NCI-H1092 treated with DMSO at 0.1 percent for 48 hours (cell line): ENCODE measurements around the gene AMBN.
A peak's percentile ranks its signal among the peaks of the same experiment; 100 is the strongest.
"Not testable (repeated sequence)": the region's sequence is repeated elsewhere in the genome, so short reads cannot be mapped to it uniquely, and the experiment has no call there.

Experiments used
- DNase-seq: peaks from one replicate; lab custom pipeline; 2025; lab: John Stamatoyannopoulos, UW

The AMBN gene

DNA sequence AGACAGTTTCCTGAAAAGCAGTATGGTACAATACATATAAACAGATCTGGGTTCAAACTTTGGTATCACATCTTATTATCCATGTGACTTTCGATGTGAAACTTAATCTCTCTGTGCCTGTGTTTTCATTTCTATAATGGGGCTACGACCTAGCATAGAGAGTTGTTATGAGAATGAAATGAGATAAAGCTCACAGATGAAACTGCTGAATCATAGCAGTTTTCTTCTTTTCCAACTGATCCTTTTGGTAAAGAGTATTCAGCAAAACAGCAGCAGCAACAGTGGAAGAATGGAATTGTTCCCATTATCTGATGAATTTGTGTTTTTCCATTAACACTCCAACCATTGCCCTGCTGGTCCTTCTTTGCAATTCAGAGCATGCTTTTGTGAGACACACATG lies 16.3 kb downstream of the AMBN start:
- no peak for DNase-seq

DNA sequence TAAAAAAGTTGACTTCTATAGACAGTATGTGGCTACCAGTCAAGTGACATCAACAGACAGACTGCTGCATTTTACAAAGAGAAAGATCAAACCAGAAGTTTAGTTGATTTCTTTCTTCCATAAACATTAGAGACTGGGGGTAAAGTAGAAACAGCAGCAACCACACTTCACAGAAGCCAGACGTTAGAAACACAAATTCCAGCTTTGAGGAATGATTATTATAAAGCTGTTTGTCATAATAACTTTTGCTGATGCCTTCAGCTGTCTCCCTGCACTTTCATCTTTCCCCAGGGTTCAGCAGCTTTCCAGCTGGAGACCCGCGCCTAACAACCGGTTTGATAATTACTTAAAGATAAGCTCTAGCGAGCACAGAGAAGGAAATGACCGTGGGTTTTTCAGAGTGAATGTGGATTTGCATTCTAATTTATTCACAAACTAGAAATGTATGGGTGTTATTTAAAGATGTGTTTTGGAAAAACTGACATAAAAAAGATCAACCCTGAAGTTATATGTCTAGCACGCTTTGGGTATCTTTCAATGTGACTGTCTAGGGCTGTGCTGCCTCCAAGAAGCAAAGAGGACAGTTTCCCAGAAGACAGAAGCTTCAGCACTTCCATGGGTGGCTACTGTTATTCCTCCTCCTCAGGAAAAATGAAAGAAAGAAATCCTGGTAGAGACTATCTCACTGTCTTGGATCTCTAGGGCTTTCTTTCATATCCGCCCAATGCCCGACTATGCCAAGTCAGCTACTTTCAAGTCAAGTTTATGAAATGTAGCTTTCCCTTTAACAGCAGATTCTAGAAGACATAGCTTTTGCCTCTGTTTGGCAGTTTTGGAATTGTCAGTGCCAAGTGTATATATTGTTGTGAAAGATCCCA lies 21.5 kb downstream of the AMBN start:
- DNase-seq = no peak

DNA sequence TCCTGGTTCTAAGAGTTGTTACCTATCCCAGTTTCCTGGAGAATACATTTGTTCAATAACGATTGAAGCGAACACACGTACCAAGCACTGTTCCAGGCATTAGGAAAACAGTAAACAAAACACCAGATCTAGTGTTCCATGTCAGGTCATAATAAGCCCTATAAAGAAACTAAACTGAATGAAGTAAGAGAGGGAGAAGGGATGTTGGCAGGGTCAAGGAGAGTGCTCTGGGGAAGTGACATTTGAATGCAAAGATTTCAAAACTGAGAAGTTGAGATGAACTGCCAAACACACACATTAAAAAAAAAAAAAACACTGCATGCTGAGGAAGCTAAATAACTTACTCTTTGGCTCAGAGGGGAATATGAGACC lies 22.1 kb downstream of the AMBN start:
- DNase-seq = no peak

DNA sequence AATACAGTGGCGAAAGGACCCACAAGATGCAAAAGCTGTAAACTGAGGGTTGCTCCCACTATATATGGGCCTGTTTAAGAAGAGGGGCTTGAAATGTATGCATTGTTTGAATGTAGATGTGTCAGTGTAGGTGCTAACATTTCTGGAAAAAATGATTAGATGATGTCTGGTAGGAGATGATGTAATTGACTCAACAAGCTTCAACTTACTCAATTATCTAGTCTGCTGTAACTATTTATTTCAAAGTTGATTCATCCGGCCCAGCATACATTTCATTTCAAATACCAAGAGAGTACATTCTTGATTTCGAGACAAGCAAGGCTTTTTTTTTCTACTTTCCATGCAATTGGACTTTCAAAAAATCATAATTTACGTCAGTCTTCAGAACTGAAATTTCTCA lies 27.2 kb downstream of the AMBN start:
- no peak for DNase-seq

DNA sequence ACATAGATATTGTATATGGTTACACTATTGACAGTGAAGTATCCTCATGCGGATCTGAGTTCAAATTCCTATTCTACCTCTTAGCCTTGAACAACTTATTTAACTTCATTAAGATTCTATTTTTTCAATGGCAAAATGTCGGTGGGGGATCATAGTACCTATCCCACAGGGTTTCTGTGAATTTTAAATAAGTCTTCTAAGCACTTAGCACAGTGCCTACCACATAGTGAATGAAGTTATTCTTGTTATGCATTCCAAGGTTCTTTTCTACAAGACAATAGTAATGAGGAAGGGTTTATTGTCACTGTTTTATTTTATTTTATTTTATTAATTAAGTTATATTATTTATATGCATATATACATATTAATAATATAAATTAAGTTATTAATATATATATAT lies 27.7 kb downstream of the AMBN start:
- DNase-seq = no peak

DNA sequence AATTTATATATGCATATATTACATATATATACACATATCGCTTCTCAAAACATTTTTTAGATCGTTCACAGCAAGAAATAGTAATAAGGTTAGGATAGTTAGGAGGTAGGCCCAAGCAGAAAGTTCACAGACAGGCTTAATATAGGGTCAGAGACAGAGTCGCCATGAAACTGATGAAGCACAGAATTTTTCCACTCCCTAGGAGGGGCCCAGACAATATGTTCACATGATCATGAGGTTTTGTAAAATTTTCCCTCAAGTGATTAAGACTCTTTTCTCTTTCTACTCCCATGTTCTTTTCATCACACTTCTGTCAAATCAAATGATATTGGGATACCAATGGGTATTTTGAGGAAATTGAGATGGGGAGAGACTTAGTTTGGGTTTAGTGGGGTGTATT lies 31.3 kb downstream of the AMBN start:
- no peak for DNase-seq

DNA sequence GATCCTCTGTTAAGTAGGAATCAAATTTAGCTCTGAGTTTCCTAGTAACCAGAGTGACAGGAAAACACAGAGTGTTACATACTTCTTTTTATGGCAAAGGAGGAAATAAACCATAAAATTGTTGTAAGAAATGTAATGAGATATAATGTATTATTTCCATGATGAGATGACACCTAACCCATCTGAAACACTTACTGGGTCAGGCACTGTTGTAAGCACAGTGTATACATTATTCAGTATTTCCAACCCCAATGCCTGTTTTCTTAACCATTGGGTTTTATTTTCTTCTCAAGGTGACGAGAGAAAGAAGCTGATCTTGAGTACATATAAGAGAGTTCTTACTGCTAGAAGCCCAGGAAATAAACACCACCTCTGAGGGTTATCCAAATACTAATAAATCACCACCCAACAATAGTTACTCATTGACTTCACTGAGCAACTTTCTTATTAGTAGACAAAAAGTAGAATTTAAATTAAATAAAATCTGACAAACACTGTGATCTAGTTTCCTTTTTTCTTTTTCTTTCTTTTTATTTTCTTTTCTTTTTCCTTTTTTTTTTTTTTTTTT lies 32.3 kb downstream of the AMBN start:
- DNase-seq = no peak

DNA sequence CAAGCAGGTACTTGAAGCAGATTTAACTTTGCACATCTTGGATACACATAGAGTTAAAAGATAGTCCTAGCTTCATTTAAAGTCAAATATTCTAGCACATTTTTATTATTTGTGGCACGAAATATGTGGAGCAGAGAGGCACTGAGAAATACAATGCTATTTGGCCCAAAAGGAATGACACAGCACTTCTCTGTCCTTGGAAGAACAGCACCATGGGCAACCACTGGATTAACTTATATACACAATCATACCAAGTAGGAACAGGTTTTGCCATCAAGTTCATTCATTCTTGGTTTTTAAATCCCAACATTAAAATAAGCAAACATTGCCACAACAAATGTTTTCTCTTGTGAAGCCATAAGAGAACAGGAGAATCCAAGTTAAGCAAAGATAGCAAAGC lies 35.6 kb downstream of the AMBN start:
- no peak for DNase-seq

DNA sequence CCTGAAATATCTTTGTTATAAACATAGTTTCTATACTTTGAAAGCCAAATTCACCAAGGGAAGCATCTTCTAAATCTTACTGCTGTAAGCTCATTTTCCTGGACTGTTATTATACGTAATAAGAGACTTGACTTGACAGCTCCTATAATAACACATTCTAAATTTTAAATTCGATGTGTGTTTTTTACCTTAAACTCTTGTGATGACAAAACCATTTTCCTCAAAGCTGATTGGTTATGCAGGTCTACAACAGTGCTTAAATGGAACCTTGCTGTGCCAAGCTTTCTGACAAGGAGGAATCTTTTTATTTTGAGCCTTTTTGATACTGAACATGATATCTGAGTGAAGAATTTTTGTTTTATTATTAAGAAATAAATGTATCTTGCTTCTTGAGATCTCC lies 36.4 kb downstream of the AMBN start, which contains the start of gene ENAM:
Gene ENAM, plus strand, starts transcription at position 301 of the 400 bp plus-strand sequence. CDS start 757 bp downstream, outside the sequence.
- DNase-seq = no peak

DNA sequence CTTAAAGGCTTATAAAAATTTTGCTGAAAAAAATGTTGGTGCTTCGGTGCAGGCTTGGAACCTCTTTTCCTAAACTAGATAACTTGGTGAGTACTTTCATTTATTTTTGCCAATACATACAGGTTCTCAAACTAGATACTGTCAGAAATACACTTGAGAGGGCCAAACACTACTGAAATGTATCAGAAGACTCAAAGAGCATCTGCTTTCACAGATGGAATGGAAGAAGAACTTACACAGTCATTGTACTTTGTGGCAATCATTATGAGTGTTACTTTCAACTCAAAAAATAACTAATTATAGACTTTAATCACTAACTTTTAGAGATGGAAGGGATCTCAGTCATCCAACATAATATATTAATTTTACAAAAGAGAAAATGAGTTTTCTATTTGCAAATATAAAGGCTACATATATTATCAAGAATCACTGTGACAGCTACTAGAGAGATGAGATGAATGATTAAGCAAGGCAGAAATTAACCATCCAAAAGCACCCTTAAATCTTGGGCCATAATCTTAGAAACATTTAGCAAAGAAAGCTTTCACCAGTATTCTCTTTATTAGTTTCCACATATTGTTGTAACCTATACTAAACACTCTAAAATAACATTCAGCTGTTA lies 37.5 kb downstream of the AMBN start:
- no peak for DNase-seq

DNA sequence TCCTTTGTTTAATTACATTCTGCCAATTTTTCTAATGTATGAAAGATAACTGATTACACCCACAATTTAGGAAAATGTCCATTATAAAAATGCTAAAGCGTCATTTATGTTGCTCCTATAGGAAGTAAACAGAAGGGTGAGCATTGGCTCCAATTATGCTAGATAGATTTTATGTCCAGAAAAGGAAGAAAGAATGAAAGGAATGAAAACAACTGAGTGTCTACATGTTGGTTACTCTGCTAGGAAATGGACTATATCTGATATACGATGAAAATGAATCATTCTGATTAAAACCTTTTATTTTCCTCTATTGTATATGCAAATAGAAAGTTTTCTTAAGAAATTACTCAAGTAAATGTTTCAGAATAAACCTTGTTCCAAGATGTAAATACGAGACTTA lies 38.1 kb downstream of the AMBN start:
- no peak for DNase-seq

DNA sequence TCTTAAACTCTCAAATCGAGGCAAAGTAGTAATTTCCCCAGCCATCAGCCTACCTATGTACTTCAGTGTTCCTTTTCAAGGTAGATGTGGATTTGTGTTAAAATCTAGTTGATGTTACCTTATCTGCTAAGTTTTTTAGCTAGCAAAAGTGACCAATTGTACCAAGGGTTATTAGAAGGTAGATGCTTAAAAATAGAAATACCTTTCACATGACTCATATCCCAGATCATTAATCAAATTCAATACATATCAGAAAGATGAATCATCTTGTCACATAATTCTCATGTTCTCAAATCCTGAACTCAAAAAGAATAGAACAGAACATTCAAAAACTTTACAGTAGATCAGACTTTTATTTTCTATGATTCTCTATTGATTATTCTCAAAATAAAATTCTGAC lies 40.0 kb downstream of the AMBN start:
- no peak for DNase-seq

DNA sequence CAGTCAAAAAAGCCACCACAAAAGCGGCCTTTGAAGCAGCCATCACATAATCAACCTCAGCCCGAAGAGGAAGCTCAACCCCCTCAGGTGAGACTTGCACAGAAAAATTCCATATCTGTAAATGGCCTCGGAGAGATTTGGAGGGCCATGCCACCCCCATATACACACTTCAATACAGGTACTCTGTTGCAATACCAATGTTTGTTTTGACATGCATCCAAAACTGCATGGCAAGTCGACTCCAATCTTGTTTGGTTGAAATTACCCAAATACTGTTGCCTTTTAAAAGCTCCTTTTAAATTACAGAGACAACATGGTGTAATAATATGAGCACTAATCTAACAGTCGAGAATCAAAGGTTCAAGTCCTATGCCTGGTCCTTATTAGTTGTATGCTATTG lies 42.4 kb downstream of the AMBN start:
- DNase-seq = no peak

DNA sequence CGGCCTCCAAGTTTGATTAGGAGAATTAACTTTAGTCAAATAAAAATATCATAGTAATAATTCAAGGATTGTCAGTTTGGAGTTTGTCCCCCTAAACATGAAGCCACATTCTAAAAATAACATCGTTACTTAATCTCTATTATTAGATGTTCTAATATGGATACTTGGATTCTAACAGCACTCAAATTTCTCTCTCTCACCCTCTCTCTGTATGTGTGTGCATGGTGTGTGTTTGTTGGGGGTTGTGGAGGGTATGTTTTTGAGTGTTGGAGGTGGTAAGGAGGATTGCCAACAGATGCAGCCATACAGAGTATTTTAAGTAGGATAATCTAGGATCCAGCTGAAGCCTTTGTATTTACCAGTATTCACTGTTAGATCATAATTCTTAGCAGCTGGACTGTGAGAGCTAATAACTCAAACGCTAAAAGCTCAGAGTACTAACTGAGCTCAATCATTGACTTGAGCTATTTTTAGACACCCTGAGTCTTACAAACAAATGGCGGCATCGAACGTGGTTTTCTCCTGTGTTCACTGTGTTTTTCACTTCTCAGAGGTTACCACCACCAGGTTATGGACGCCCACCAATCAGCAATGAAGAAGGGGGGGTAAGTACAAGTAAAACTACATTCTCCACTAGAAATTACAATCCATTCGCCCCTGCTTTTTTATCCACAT lies 45.3 kb downstream of the AMBN start:
- no peak for DNase-seq

DNA sequence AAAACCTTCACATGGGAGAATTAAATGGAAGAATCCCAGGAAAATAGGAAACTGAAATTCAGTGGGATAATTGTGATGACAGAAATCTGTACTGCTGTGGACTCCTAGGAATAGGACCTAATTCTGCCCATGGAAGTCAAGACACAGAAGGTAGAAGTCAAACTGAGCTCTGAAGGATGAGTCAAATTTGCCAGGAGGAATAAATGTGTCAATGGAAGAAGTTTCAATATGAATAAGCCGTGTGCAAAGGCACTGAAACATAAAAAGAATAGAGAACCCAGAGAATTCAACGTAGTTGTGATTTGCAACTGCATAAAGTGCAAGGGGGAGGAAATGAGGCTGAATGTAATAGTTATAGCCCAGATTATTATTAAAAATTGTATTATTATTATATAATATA lies 48.1 kb downstream of the AMBN start:
- DNase-seq = no peak

DNA sequence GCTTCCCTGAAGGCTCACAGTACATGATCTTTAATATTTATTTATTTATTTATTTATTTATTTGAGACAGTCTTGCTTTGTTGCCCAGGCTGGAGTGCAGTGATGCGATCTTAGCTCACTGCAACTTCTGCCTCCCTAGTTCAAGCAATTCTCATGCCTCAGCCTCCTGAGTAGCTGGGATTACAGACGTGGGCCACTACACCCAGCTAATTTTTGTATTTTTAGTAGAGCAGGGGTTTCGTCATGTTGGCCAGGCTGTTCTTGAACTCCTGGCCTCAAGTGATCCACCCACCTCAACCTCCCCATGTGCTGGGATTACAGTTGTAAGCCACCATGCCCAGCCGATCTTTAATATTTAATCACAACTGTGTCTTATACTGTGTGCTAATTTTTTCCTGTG lies 58.7 kb downstream of the AMBN start:
- DNase-seq = not testable (repeated sequence)

DNA sequence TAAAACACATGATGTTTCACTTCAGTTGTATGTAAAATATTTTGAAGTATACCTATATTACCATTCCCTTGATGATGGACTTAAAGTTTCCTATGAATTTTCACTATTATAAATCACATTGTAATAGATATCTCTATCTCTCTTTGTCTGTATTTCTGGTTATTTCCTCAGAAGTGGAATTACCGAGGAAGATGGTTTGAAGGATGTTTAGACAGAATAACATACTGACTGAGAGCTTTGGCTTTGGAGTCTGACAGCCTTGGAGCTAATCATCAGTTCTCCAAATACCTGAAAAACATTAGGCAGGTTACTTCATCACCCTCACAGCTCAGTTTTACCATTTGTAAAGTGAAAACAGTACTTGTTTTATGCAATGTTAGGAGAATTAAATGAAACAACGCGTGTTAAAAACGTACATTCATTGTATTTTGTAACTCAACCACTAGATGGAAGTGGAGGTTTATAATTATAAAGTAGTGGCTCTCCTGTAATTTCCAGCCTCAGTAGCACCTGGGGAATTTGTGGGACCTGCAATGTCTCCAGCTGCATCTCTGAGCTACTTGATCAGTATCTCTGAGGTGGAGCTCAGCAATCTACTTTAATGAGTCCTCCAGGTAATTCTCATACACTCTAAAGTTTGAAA lies 59.9 kb downstream of the AMBN start:
- DNase-seq = peak; percentile 36

DNA sequence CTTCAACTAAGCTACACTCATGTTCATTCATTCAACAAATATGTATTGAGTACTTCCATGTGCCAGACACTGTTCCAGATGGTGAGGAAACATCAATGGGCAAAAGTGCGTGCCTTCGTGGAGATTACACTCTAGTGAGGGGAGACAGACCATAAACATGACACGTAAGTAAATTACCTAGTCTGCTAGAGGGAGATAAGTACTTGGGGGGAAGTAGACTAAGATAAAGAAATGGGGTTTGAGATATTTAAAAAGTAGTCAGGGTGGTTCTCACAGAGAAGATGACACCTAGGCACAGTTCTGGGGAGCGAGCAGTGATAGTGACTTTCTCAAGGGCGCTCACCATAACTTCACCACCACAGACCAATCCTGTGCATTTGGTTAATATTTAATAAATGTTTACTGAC lies 62.6 kb downstream of the AMBN start:
- no peak for DNase-seq
